Thoracic aorta (tissue), 2 donors: ENCODE data around the gene IRF5. TPM values are rescaled to one million over a fixed set of nuclear protein-coding genes. Genes with fewer than 3 reads are reported as not detected.

Experiments used
- ATAC-seq: fragments of 150-250 bp; one replicate; pipeline ENCODE4 v1.8.0; 2017; ENCODE audit warnings: low read depth; ENCODE audit not compliant: insufficient number of reproducible peaks, low FRiP score
- DNase-seq: peaks from one replicate; pipeline ENCODE4 v3.0.0-alpha.2; 2020; ENCODE audit warnings: low spot score
- H3K27ac ChIP-seq, 2 donors: fragments of 200-600 bp; sonication (generic); 1 replicate in 1 of 2; 2 replicates in 1 of 2; pipeline ENCODE4 v1.5.1; 2016; ENCODE audit warnings: mild to moderate bottlenecking in 2 of 2, moderate library complexity in 2 of 2
- H3K27me3 ChIP-seq: fragments of 200-600 bp; sonication (generic); replicated peaks from 2 replicates; pipeline ENCODE4 v1.6.0; 2016; ENCODE audit warnings: mild to moderate bottlenecking; ENCODE audit not compliant: insufficient read depth
- H3K36me3 ChIP-seq: fragments of 200-600 bp; sonication (generic); one replicate; pipeline ENCODE4 v1.5.1; 2016
- H3K4me1 ChIP-seq, 2 donors: fragments of 200-600 bp; sonication (generic); 1 replicate in 1 of 2; 2 replicates in 1 of 2; pipeline versions ENCODE4 v1.5.1 to v1.6.0; 2016; ENCODE audit warnings: low read depth in 2 of 2, mild to moderate bottlenecking in 1 of 2; ENCODE audit not compliant: control insufficient read depth in 1 of 2
- H3K4me3 ChIP-seq: fragments of 200-600 bp; sonication (generic); 2 replicates; pipeline ENCODE4 v1.5.1; 2016; ENCODE audit warnings: mild to moderate bottlenecking
- H3K9me3 ChIP-seq: fragments of 200-600 bp; sonication (generic); 2 replicates; pipeline ENCODE4 v1.5.1; 2016
- total RNA-seq, 2 donors: library from RNA; depleted of rRNA; stranded (reverse); fragments of >200 nt; gene quantifications; one replicate each; pipeline versions ENCODE4 v1.1.0 to v1.2.3, GENCODE V29; 2016
- TF ChIP-seq, protein P1 (sequence below): fragments of 200-600 bp; sonication (generic); IDR thresholded peaks from one replicate; pipeline ENCODE4 v1.5.1; 2019; ENCODE audit warnings: antibody characterized with exemption

The IRF5 gene
- total RNA-seq, 2 donors from 2014 or later = 11.9 to 25.0 TPM

DNA sequence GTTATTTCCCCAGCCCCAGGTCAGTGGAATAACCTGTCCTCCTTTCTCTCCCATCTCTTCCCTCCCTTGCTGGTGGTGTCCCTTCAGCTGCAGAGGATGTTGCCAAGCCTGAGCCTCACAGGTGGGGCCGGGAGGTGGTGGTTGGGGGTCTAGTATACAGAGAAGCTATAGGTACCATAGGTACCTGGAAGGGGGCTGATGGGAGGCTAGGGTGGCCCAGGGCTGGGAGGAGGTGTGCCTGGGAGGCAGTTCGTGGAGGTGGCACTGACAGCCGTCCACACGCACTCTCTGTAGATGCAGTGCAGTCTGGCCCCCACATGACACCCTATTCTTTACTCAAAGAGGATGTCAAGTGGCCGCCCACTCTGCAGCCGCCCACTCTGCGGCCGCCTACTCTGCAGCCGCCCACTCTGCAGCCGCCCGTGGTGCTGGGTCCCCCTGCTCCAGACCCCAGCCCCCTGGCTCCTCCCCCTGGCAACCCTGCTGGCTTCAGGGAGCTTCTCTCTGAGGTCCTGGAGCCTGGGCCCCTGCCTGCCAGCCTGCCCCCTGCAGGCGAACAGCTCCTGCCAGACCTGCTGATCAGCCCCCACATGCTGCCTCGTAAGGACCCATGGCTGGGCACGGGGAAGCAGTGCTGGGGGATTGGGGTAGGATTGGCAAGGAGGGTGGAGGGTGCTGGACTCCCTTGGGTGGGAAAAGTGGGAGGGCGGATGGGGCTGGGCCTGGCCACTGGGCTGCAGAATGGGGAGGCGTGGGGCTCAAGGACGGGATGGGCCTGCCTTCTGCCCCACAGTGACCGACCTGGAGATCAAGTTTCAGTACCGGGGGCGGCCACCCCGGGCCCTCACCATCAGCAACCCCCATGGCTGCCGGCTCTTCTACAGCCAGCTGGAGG lies 9.5 kb downstream of the IRF5 start:
- no peaks in the 10 kb centered on the region for H3K9me3 ChIP-seq
- TF ChIP-seq, protein P1, sequence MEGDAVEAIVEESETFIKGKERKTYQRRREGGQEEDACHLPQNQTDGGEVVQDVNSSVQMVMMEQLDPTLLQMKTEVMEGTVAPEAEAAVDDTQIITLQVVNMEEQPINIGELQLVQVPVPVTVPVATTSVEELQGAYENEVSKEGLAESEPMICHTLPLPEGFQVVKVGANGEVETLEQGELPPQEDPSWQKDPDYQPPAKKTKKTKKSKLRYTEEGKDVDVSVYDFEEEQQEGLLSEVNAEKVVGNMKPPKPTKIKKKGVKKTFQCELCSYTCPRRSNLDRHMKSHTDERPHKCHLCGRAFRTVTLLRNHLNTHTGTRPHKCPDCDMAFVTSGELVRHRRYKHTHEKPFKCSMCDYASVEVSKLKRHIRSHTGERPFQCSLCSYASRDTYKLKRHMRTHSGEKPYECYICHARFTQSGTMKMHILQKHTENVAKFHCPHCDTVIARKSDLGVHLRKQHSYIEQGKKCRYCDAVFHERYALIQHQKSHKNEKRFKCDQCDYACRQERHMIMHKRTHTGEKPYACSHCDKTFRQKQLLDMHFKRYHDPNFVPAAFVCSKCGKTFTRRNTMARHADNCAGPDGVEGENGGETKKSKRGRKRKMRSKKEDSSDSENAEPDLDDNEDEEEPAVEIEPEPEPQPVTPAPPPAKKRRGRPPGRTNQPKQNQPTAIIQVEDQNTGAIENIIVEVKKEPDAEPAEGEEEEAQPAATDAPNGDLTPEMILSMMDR = no peak
- H3K4me1 ChIP-seq = no peaks in the 10 kb centered on the region
- H3K27ac ChIP-seq = no peak overlapping the region
- ATAC-seq (no peak), DNase-seq (no peak)
- H3K36me3 ChIP-seq = no peaks in the 10 kb centered on the region
- no peaks in the 10 kb centered on the region for H3K27me3 ChIP-seq
- no peak overlapping the region for H3K4me3 ChIP-seq

DNA sequence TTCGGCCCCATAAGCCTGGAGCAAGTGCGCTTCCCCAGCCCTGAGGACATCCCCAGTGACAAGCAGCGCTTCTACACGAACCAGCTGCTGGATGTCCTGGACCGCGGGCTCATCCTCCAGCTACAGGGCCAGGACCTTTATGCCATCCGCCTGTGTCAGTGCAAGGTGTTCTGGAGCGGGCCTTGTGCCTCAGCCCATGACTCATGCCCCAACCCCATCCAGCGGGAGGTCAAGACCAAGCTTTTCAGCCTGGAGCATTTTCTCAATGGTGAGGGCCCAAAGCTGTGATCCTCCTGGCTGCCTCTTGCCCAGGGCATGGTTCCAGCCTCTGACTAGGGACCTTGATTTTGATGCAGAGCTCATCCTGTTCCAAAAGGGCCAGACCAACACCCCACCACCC lies 10.1 kb downstream of the IRF5 start:
- H3K27me3 ChIP-seq = no peaks in the 10 kb centered on the region
- H3K36me3 ChIP-seq = no peaks in the 10 kb centered on the region
- H3K9me3 ChIP-seq = no peaks in the 10 kb centered on the region
- H3K27ac ChIP-seq = no peak overlapping the region
- ATAC-seq (no peak), DNase-seq (no peak)
- H3K4me3 ChIP-seq = no peak overlapping the region
- H3K4me1 ChIP-seq = no peaks in the 10 kb centered on the region
- TF ChIP-seq, protein P1 = no peak

DNA sequence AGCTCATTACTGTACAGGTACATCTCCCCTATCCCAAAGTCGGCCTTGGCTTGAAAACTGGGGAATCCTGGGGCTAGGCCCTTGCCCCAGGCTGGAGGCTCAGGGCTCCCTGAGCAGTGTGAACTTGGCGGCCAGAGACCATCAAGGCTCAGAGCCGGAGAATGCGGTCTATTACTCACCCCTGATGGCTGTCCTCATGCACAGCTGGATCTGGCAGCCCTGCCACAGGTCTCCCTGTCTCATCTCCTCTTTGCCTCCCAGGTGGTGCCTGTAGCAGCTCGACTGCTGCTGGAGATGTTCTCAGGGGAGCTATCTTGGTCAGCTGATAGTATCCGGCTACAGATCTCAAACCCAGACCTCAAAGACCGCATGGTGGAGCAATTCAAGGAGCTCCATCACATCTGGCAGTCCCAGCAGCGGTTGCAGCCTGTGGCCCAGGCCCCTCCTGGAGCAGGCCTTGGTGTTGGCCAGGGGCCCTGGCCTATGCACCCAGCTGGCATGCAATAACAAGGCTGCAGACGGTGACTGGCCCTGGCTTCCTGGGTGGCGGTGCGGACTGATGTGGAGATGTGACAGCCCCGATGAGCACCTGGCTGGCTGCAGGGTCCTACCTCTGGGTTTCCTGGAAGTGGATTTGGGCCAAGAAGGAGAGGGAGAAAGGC lies 10.7 kb downstream of the IRF5 start:
- H3K27me3 ChIP-seq = no peaks in the 10 kb centered on the region
- no peaks in the 10 kb centered on the region for H3K9me3 ChIP-seq
- ATAC-seq (no peak), DNase-seq (no peak)
- no peak overlapping the region for H3K4me3 ChIP-seq
- H3K27ac ChIP-seq = no peak overlapping the region
- no peaks in the 10 kb centered on the region for H3K36me3 ChIP-seq
- H3K4me1 ChIP-seq = no peaks in the 10 kb centered on the region
- TF ChIP-seq, protein P1 = no peak

DNA sequence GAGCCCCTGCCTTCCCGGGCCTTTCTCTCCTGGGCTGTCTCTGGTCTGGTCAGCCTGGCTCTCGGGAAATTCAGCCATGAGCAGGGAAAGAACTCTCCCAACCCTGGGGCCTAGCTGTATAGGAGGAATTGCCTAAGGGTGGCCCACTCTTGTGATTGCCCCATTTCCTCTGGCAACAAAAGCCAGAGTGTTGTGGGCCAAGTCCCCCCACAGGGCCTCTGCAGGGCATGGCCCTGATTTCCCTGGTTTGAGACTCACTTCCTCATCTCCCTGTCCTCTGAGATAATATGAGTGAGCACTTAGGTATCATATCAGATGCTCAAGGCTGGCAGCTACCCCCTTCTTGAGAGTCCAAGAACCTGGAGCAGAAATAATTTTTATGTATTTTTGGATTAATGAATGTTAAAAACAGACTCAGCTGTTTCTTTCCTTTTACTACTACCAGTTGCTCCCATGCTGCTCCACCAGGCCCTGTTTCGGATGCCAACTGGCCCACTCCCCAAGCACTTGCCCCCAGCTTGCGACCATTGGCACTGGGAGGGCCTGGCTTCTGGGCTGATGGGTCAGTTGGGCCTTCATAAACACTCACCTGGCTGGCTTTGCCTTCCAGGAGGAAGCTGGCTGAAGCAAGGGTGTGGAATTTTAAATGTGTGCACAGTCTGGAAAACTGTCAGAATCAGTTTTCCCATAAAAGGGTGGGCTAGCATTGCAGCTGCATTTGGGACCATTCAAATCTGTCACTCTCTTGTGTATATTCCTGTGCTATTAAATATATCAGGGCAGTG lies 11.4 kb downstream of the IRF5 start:
- TF ChIP-seq, protein P1 = no peak
- ATAC-seq = no peak
- H3K27ac ChIP-seq = no peak overlapping the region
- H3K4me1 ChIP-seq = no peaks in the 10 kb centered on the region
- H3K36me3 ChIP-seq = no peaks in the 10 kb centered on the region
- no peak for DNase-seq
- no peak overlapping the region for H3K4me3 ChIP-seq
- no peaks in the 10 kb centered on the region for H3K9me3 ChIP-seq
- no peaks in the 10 kb centered on the region for H3K27me3 ChIP-seq

DNA sequence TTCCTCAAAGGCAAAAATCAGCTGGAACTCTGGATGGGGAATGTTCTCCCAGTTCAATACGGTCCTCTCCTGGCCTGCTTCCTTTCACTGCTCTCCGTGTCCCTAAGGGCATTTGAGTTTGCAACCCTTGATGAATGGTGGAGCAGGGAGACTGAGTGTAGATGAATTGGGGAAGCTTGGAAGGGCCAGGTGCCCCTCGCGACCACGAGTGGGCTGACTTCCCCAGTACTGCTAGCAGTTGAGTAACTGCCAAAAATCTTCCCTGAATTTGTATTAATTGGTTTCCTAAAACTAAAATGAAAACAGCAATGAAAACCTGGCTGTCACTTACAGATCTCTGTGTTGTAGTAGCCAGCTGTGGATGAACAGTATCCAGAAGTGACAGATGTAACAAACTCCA lies 13.6 kb downstream of the IRF5 start:
- Histone ChIP-seq H3K9me3 (no peaks in the 10 kb centered on the region), H3K4me1 (no peaks in the 10 kb centered on the region), H3K27ac (no peak overlapping the region), H3K4me3 (no peak overlapping the region), H3K36me3 (no peaks in the 10 kb centered on the region), H3K27me3 (no peaks in the 10 kb centered on the region)
- no peak for DNase-seq
- TF ChIP-seq, protein P1 = no peak
- no peak for ATAC-seq
